Neural progenitor cell (in vitro differentiated cells): ENCODE data around the gene FHOD3. TPM values are rescaled to one million over a fixed set of nuclear protein-coding genes. Genes with fewer than 3 reads are reported as not detected.
A peak's percentile ranks its signal among the peaks of the same experiment; 100 is the strongest.

Source experiments
- DNase-seq: peaks from one replicate; pipeline ENCODE4 v3.0.0-alpha.2; 2016; ENCODE audit warnings: low spot score
- H2AFZ ChIP-seq: fragments of 200-600 bp; sonication (generic); replicated peaks from 2 replicates; pipeline ENCODE4 v1.6.1; 2016; ENCODE audit warnings: antibody characterized with exemption
- H3F3A ChIP-seq: fragments of 200-600 bp; sonication (generic); 2 replicates; pipeline ENCODE4 v1.6.1; 2016; ENCODE audit warnings: antibody characterized with exemption, low read depth
- H3K27ac ChIP-seq: fragments of 200-600 bp; sonication (generic); 2 replicates; pipeline ENCODE4 v1.5.1; 2016; ENCODE audit warnings: mild to moderate bottlenecking
- H3K27me3 ChIP-seq: fragments of 200-600 bp; sonication (generic); 2 replicates; pipeline ENCODE4 v1.6.1; 2016; ENCODE audit warnings: mild to moderate bottlenecking, moderate library complexity
- H3K36me3 ChIP-seq: fragments of 200-600 bp; sonication (generic); 2 replicates; pipeline ENCODE4 v1.5.1; 2016
- H3K4me1 ChIP-seq: fragments of 200-600 bp; sonication (generic); 2 replicates; pipeline ENCODE4 v1.6.1; 2016; ENCODE audit warnings: mixed run types
- H3K4me2 ChIP-seq: fragments of 200-600 bp; sonication (generic); 2 replicates; pipeline ENCODE4 v1.6.1; 2016
- H3K4me3 ChIP-seq: fragments of 200-600 bp; sonication (generic); 2 replicates; pipeline ENCODE4 v1.5.1; 2016
- H3K79me2 ChIP-seq: fragments of 200-600 bp; sonication (generic); 2 replicates; pipeline ENCODE4 v1.6.1; 2016; ENCODE audit warnings: low read depth
- H3K9ac ChIP-seq: fragments of 200-600 bp; sonication (generic); 2 replicates; pipeline ENCODE4 v1.6.1; 2016
- H3K9me3 ChIP-seq: fragments of 200-600 bp; sonication (generic); 2 replicates; pipeline ENCODE4 v1.5.1; 2016; ENCODE audit warnings: low read depth
- H4K20me1 ChIP-seq: fragments of 200-600 bp; sonication (generic); 2 replicates; pipeline ENCODE4 v1.6.1; 2016; ENCODE audit warnings: low read depth
- H3K27ac Mint-ChIP-seq: 3 replicates; pipeline ENCODE4 v1.8.0; 2021; ENCODE audit warnings: mixed read lengths
- H3K27me3 Mint-ChIP-seq: 2 replicates; pipeline ENCODE4 v1.8.0; 2022; ENCODE audit warnings: low read depth, mild to moderate bottlenecking, inconsistent platforms, moderate library complexity, mixed read lengths; ENCODE audit not compliant: insufficient read depth
- H3K36me3 Mint-ChIP-seq: 3 replicates; pipeline ENCODE4 v1.8.0; 2021; ENCODE audit warnings: mixed read lengths
- H3K4me1 Mint-ChIP-seq: 3 replicates; pipeline ENCODE4 v1.8.0; 2021; ENCODE audit warnings: mixed read lengths
- H3K4me3 Mint-ChIP-seq: 3 replicates; pipeline ENCODE4 v1.8.0; 2021; ENCODE audit warnings: mild to moderate bottlenecking, moderate library complexity, mixed read lengths
- H3K9me3 Mint-ChIP-seq: 3 replicates; pipeline ENCODE4 v1.8.0; 2020; ENCODE audit warnings: mixed read lengths
- CTCF ChIP-seq: fragments of 200-600 bp; sonication (generic); IDR thresholded peaks from 2 replicates; pipeline ENCODE4 v1.5.1; 2017; ENCODE audit warnings: antibody characterized with exemption, mild to moderate bottlenecking
- EZH2 ChIP-seq: fragments of 200-600 bp; sonication (generic); IDR thresholded peaks from 2 replicates; pipeline ENCODE4 v1.6.1; 2017; ENCODE audit warnings: antibody characterized with exemption, mild to moderate bottlenecking, moderate library complexity
- EZH2phosphoT487 ChIP-seq: fragments of 200-600 bp; sonication (generic); IDR thresholded peaks from 2 replicates; pipeline ENCODE4 v1.6.1; 2017; ENCODE audit warnings: antibody characterized with exemption
- total RNA-seq: library from RNA; depleted of rRNA; stranded (reverse); fragments of >200 nt; gene quantifications from 2 replicates; pipeline ENCODE4 v1.2.3, GENCODE V29; 2015; ENCODE audit warnings: low replicate concordance

The FHOD3 gene
- total RNA-seq, 1 donor from 2014 or later = 69.7 TPM

- Mint-ChIP-seq H3K27ac (no peak overlapping the region), H3K9me3 (no peaks in the 10 kb centered on the region), H3K4me1 (no peaks in the 10 kb centered on the region), H3K4me3 (no peak overlapping the region), H3K27me3 (peaks cover 6% of the 10 kb centered on the region), H3K36me3 (peaks cover 39% of the 10 kb centered on the region)
- Histone ChIP-seq H3F3A (no peaks in the 10 kb centered on the region), H3K79me2 (no peaks in the 10 kb centered on the region), H3K4me1 (no peaks in the 10 kb centered on the region), H2AFZ (no peak overlapping the region), H3K4me3 (no peak overlapping the region), H3K27me3 (no peaks in the 10 kb centered on the region), H3K9me3 (no peaks in the 10 kb centered on the region), H3K9ac (no peak overlapping the region), H4K20me1 (no peaks in the 10 kb centered on the region), H3K4me2 (no peak overlapping the region), H3K36me3 (no peaks in the 10 kb centered on the region), H3K27ac (no peak overlapping the region)
- TF ChIP-seq CTCF (peak; percentile 20), EZH2 (no peak)
- DNase-seq = no peak
These were observed 327.1 kb downstream of the FHOD3 start for GRCh38 chr18:36624451-36625167.

GRCh38 chr18:36625386-36625785 lies 327.9 kb downstream of the FHOD3 start:
- Histone ChIP-seq H3K27ac (no peak overlapping the region), H3K9me3 (no peaks in the 10 kb centered on the region), H3K79me2 (no peaks in the 10 kb centered on the region), H3K9ac (no peak overlapping the region), H3K36me3 (no peaks in the 10 kb centered on the region), H2AFZ (no peak overlapping the region), H3K27me3 (no peaks in the 10 kb centered on the region), H3F3A (no peaks in the 10 kb centered on the region), H3K4me2 (no peak overlapping the region), H4K20me1 (no peaks in the 10 kb centered on the region), H3K4me1 (no peaks in the 10 kb centered on the region), H3K4me3 (no peak overlapping the region)
- Mint-ChIP-seq H3K27ac (no peak overlapping the region), H3K27me3 (peaks cover 6% of the 10 kb centered on the region), H3K9me3 (no peaks in the 10 kb centered on the region), H3K36me3 (peaks cover 40% of the 10 kb centered on the region), H3K4me3 (no peak overlapping the region), H3K4me1 (no peaks in the 10 kb centered on the region)
- DNase-seq = no peak
- TF ChIP-seq EZH2 = no peak
- TF ChIP-seq CTCF = no peak
- no peak for TF ChIP-seq EZH2phosphoT487

- no peaks in the 10 kb centered on the region for H3K4me1 ChIP-seq
- H3F3A ChIP-seq = no peaks in the 10 kb centered on the region
- no peak overlapping the region for H2AFZ ChIP-seq
- H3K4me3 Mint-ChIP-seq = no peak overlapping the region
- no peaks in the 10 kb centered on the region for H3K79me2 ChIP-seq
- TF ChIP-seq EZH2 = no peak
- TF ChIP-seq EZH2phosphoT487 = no peak
- no peak for TF ChIP-seq CTCF
- no peaks in the 10 kb centered on the region for H4K20me1 ChIP-seq
- no peaks in the 10 kb centered on the region for H3K36me3 ChIP-seq
- no peaks in the 10 kb centered on the region for H3K4me1 Mint-ChIP-seq
- no peak for DNase-seq
- no peaks in the 10 kb centered on the region for H3K9me3 ChIP-seq
- H3K4me2 ChIP-seq = no peak overlapping the region
- no peak overlapping the region for H3K4me3 ChIP-seq
- H3K9ac ChIP-seq = no peak overlapping the region
- no peak overlapping the region for H3K27ac ChIP-seq
- H3K27me3 Mint-ChIP-seq = peaks cover 6% of the 10 kb centered on the region
- H3K36me3 Mint-ChIP-seq = peaks cover 42% of the 10 kb centered on the region
- no peaks in the 10 kb centered on the region for H3K27me3 ChIP-seq
- H3K9me3 Mint-ChIP-seq = no peaks in the 10 kb centered on the region
- H3K27ac Mint-ChIP-seq = no peak overlapping the region
These were observed 330.1 kb downstream of the FHOD3 start for GRCh38 chr18:36627637-36628036.
